ENCODE data around the gene SLC9B2. TPM values are rescaled to one million over a fixed set of nuclear protein-coding genes. Genes with fewer than 3 reads are reported as not detected.

The SLC9B2 gene
- total and polyA plus RNA-seq, 10 of the 15 experiments (the other 5 are each of a cell fraction or from before 2014, with no cell fraction given): 8.9 to 32.5 (median 25.3) TPM

DNA sequence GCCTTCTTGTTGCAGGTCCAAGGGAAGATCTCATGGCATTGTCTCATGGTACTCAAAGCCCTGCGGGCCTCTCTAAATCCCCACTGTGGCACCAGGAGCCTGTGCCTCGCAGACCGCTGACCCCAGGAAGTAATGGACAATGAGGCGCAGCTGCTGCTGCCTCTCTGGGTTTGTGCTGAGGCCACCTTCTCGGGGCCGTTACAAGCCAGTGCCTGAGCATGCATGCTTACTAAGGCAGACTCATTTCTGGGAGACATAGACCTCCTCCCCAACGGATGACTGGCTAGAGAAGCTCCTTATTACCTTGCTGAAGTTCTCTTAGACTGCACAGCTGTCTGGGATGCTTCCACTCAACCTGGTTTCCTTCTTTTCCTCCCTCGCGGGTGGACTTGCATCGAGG is 21.8 kb upstream of the SLC9B2 start (continued):
- TF ChIP-seq MYC (IDR thresholded peaks at IDR 0.05; ENCODE audit: insufficient read depth, insufficient read length, insufficient replicate concordance, low read length, severe bottlenecking): no peak
- TF ChIP-seq STAT1 (conservative IDR thresholded peaks at IDR 0.05): no peak
- no peak for TF ChIP-seq RB1 (IDR thresholded peaks at IDR 0.05; ENCODE audit: borderline replicate concordance)
- TF ChIP-seq, protein P1, sequence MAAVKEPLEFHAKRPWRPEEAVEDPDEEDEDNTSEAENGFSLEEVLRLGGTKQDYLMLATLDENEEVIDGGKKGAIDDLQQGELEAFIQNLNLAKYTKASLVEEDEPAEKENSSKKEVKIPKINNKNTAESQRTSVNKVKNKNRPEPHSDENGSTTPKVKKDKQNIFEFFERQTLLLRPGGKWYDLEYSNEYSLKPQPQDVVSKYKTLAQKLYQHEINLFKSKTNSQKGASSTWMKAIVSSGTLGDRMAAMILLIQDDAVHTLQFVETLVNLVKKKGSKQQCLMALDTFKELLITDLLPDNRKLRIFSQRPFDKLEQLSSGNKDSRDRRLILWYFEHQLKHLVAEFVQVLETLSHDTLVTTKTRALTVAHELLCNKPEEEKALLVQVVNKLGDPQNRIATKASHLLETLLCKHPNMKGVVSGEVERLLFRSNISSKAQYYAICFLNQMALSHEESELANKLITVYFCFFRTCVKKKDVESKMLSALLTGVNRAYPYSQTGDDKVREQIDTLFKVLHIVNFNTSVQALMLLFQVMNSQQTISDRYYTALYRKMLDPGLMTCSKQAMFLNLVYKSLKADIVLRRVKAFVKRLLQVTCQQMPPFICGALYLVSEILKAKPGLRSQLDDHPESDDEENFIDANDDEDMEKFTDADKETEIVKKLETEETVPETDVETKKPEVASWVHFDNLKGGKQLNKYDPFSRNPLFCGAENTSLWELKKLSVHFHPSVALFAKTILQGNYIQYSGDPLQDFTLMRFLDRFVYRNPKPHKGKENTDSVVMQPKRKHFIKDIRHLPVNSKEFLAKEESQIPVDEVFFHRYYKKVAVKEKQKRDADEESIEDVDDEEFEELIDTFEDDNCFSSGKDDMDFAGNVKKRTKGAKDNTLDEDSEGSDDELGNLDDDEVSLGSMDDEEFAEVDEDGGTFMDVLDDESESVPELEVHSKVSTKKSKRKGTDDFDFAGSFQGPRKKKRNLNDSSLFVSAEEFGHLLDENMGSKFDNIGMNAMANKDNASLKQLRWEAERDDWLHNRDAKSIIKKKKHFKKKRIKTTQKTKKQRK (IDR thresholded peaks at IDR 0.05; ENCODE audit: low read depth, low read length): no peak

DNA sequence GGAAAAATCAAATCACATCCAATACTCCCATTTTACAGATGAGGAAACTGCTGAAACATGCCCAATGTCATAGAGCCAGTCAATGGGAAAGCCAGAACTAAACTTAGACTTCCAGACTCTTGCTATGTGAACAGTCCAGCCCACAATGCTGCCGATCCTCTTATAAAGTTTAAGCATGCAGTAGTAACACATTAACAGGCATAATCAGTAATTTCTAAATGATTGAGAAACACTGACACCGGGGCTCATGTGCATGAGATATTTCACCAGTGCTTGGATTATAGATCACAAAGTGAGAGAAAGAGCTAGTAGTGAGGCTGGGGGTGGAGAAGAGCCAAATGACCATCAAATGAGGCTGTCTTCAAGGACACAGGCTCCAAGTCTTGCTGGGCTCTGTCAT is 20.6 kb upstream of the SLC9B2 start:
- Histone ChIP-seq H4K20me1 (ENCODE audit: control insufficient read depth, insufficient read depth) (no peaks in the 10 kb centered on the region), H3K79me2 (ENCODE audit: control insufficient read depth, insufficient read depth, low read length) (peaks cover 2% of the 10 kb centered on the region), H3K9ac (ENCODE audit: control insufficient read depth, insufficient read depth, low read length) (no peak overlapping the region), H3K4me3 (no peak overlapping the region), H3K4me2 (ENCODE audit: control insufficient read depth, insufficient read depth) (no peak overlapping the region), H2AFZ (ENCODE audit: control insufficient read depth, low read depth, low read length) (no peak overlapping the region), H3K4me1 (ENCODE audit: control insufficient read depth, insufficient read depth, low read length) (peaks cover 6% of the 10 kb centered on the region), H3K9me3 (replicated peaks; ENCODE audit: control insufficient read depth, insufficient read depth, low read length) (no peaks in the 10 kb centered on the region), H3K36me3 (ENCODE audit: control insufficient read depth in 2 of 2, insufficient read depth in 2 of 2, low read length in 1 of 2) (no peaks in the 10 kb centered on the region), H3K27ac (ENCODE audit: control insufficient read depth, insufficient read depth) (no peak overlapping the region), H3K27me3 (replicated peaks in 1 of 2; ENCODE audit: control insufficient read depth in 2 of 2, insufficient read depth in 2 of 2, low read length in 1 of 2) (no peaks in the 10 kb centered on the region)
- POLR2A ChIA-PET: interaction anchor here (0.7 kb wide), 1 partner anchor 511 kb away, joined by 3 read pairs; no protein-coding TSS in a partner anchor
- SMC1A ChIA-PET (ENCODE audit: uncharacterized antibody, unreplicated experiment): interaction anchor here (1.9 kb wide), 1 partner anchor 7 kb away, joined by 4 read pairs; no protein-coding TSS in a partner anchor
- BruUV-seq (replicated peaks): no TSS peak
- no peak for FAIRE-seq
- CTCF ChIA-PET: interaction anchor here (0.7 to 11.9 kb wide), 3 partner anchors 53 to 89 kb away, joined by 3 to 179 read pairs (median 4); no protein-coding TSS in a partner anchor
- no peak for DNase-seq (ENCODE audit: low read depth, low spot score)
- in situ Hi-C loops (cut with MboI): loop anchor here (10.0 kb wide), 1 partner anchor 472 kb away; no protein-coding TSS in a partner anchor
- intact Hi-C loops (cut with micrococcal nuclease; ENCODE audit: unreplicated experiment): loop anchor here (5.0 to 10.0 kb wide), 2 partner anchors 270 to 412 kb away; partner anchors contain the start of gene UBE2D3
- RAD21 ChIA-PET (ENCODE audit: unreplicated experiment): interaction anchor here (3.6 kb wide), 1 partner anchor 269 kb away, joined by 13 read pairs; the partner anchor contains the start of gene UBE2D3
- WGBS (ENCODE audit: insufficient coverage, insufficient replicate concordance, low lambda C conversion rate, missing lambda C conversion rate): 95% methylated on average over 2 of the region's 2 CpGs
- no peak for TF ChIP-seq HCFC1 (IDR thresholded peaks at IDR 0.05; ENCODE audit: low read length)
- no peak for TF ChIP-seq NFXL1 (IDR thresholded peaks at IDR 0.05; ENCODE audit: borderline replicate concordance)
- TF ChIP-seq RB1 (IDR thresholded peaks at IDR 0.05; ENCODE audit: borderline replicate concordance): no peak
- no peak for ATAC-seq
